K562 (cell line): Measurements from ENCODE around the gene URGCP. TPM values are rescaled to one million over a fixed set of nuclear protein-coding genes. Genes with fewer than 3 reads are reported as not detected.

Source experiments
- ARHGAP35 ChIP-seq: fragments of 450-650 bp; IDR thresholded peaks from 2 replicates; pipeline ENCODE4 v1.6.1; 2018; ENCODE audit not compliant: partially characterized antibody
- BCLAF1 ChIP-seq, 2 experiments: fragments of 450-650 bp in 1 of 2; IDR thresholded peaks; 2 replicates each; pipeline ENCODE4 v1.6.1; 2011 to 2017; ENCODE audit warnings: low read depth in 2 of 2, antibody characterized with exemption in 1 of 2, borderline replicate concordance in 1 of 2, low read length in 1 of 2, mild to moderate bottlenecking in 1 of 2, mixed read lengths in 1 of 2; ENCODE audit not compliant: control insufficient read depth in 1 of 2
- CSDE1 ChIP-seq, 2 experiments: fragments of 450-650 bp; IDR thresholded peaks; 2 replicates each; pipeline ENCODE4 v1.6.1; 2016; ENCODE audit warnings: mild to moderate bottlenecking in 1 of 2
- E2F1 ChIP-seq: sonication (generic); formaldehyde crosslinking; IDR thresholded peaks from 2 replicates; pipeline ENCODE4 v1.8.1; 2023; ENCODE audit warnings: mild to moderate bottlenecking, missing genetic modification reagents, moderate library complexity
- EP400 ChIP-seq: fragments of 450-650 bp; IDR thresholded peaks from 2 replicates; pipeline ENCODE4 v1.6.1; 2017; ENCODE audit warnings: antibody characterized with exemption, mild to moderate bottlenecking, moderate library complexity
- HBP1 ChIP-seq: fragments of 450-650 bp; formaldehyde crosslinking; IDR thresholded peaks from 2 replicates; pipeline ENCODE4 v1.4.0; 2022; ENCODE audit warnings: missing genetic modification characterization
- HDAC1 ChIP-seq, 2 experiments: fragments of 450-650 bp; IDR thresholded peaks; 2 replicates each; pipeline ENCODE4 v1.6.1; 2016 to 2017; ENCODE audit warnings: inconsistent platforms in 1 of 2, mild to moderate bottlenecking in 1 of 2, moderate library complexity in 1 of 2
- KDM5B ChIP-seq: fragments of 200-600 bp; sonication (generic); IDR thresholded peaks from 2 replicates; pipeline ENCODE4 v1.6.1; 2012; ENCODE audit warnings: low read depth, mild to moderate bottlenecking, moderate library complexity, low read length, control low read depth, inconsistent platforms; ENCODE audit not compliant: insufficient replicate concordance
- NCOA4 ChIP-seq: fragments of 450-650 bp; IDR thresholded peaks from 2 replicates; pipeline ENCODE4 v1.6.1; 2018; ENCODE audit warnings: mild to moderate bottlenecking; ENCODE audit not compliant: partially characterized antibody
- NCOR1 ChIP-seq: fragments of 450-650 bp; IDR thresholded peaks from 2 replicates; pipeline ENCODE4 v1.6.1; 2016; ENCODE audit warnings: mild to moderate bottlenecking, moderate library complexity
- OTX1 ChIP-seq: fragments of 450-650 bp; formaldehyde crosslinking; IDR thresholded peaks from 2 replicates; pipeline ENCODE4 v1.4.0; 2022; ENCODE audit warnings: mild to moderate bottlenecking
- POLR2AphosphoS5 ChIP-seq: IDR thresholded peaks from 2 replicates; pipeline ENCODE4 v1.6.1; 2011; ENCODE audit warnings: mild to moderate bottlenecking, low read depth, low read length, moderate library complexity; ENCODE audit not compliant: control insufficient read depth, insufficient read depth
- PTBP1 ChIP-seq: fragments of 200-400 bp; formaldehyde crosslinking; IDR thresholded peaks from 2 replicates; pipeline ENCODE4 v1.6.1; 2017; ENCODE audit warnings: low read depth, low read length
- RBBP5 ChIP-seq: fragments of 200-600 bp; sonication (generic); IDR thresholded peaks from 2 replicates; pipeline ENCODE4 v1.6.1; 2012; ENCODE audit warnings: borderline replicate concordance, mild to moderate bottlenecking, low read length, control low read depth, inconsistent platforms; ENCODE audit not compliant: insufficient read depth, poor library complexity, severe bottlenecking
- RBM15 ChIP-seq: fragments of 200-400 bp; formaldehyde crosslinking; IDR thresholded peaks from 2 replicates; pipeline ENCODE4 v1.6.1; 2018; ENCODE audit warnings: mild to moderate bottlenecking, low read length, moderate library complexity; ENCODE audit not compliant: insufficient read depth
- THRB ChIP-seq: fragments of 450-650 bp; formaldehyde crosslinking; conservative IDR thresholded peaks from 2 replicates; pipeline ENCODE4 v1.4.0; 2022; ENCODE audit warnings: mild to moderate bottlenecking, missing genetic modification characterization
- YY1 ChIP-seq, 3 experiments: IDR thresholded peaks; 2 replicates each; pipeline ENCODE4 v1.6.1; 2011; ENCODE audit warnings: low read length in 2 of 3, mild to moderate bottlenecking in 2 of 3, moderate library complexity in 2 of 3, borderline replicate concordance in 1 of 3, control low read depth in 1 of 3, low read depth in 1 of 3; ENCODE audit not compliant: insufficient read depth in 3 of 3, insufficient replicate concordance in 2 of 3, control insufficient read depth in 1 of 3, insufficient read length in 1 of 3; ENCODE audit errors: extremely low read depth in 1 of 3
- ZNF431 ChIP-seq: sonication (generic); formaldehyde crosslinking; IDR thresholded peaks from 2 replicates; pipeline ENCODE4 v1.8.0; 2022; ENCODE audit warnings: mild to moderate bottlenecking, missing genetic modification reagents
- polyA plus RNA-seq, 8 experiments: library from polyadenylated mRNA; depleted of rRNA in 4 of 8; stranded (reverse) in 5 of 8; unstranded in 3 of 8; fragments of >200 nt; fragmentation: Nextera tagmentation in 2 of 8; fragmentation: Illumina TruSeq in 1 of 8; extraction: Ambion mirVana in 2 of 8; extraction: Trizol in 1 of 8; gene quantifications; 2 replicates each; pipeline versions ENCODE4 v1.2.1 to v1.2.3, GENCODE V29; 2011 to 2014; ENCODE audit warnings: inconsistent platforms in 1 of 8, missing spikeins in 1 of 8
- total RNA-seq, 7 experiments: library from RNA; depleted of rRNA in 6 of 7; stranded (reverse); fragments of >200 nt in 6 of 7; fragmentation: Illumina TruSeq in 2 of 7; extraction: Trizol in 2 of 7; gene quantifications; 2 replicates each; pipeline versions ENCODE4 v1.2.1 to v1.2.3, GENCODE V29; 2011 to 2021; ENCODE audit warnings: low replicate concordance in 1 of 7

Gene URGCP
- total and polyA plus RNA-seq, 9 of the 15 experiments (the other 6 are each of a cell fraction or from before 2014, with no cell fraction given): 1.7 to 25.8 (median 12.5) TPM

GRCh38 chr7:43925984-43926797, 19.8 kb upstream of the URGCP start, which contains the start of gene UBE2D4 (continued):
- TF ChIP-seq HBP1 (CRISPR knock-in tag) (no peak), ZNF431 (CRISPR knock-in tag) (peak; percentile 80), PTBP1 (no peak), NCOR1 (no peak; the same call in 1 of the 2 replicates), HDAC1 (IDR thresholded peaks at IDR 0.05) (no peak), ARHGAP35 (no peak), YY1 (IDR thresholded peaks at IDR 0.05; ENCODE audit: borderline replicate concordance in 1 of 3, control insufficient read depth in 1 of 3, extremely low read depth in 1 of 3, insufficient read depth in 3 of 3, insufficient read length in 1 of 3, insufficient replicate concordance in 2 of 3, low read depth in 1 of 3, low read length in 2 of 3) (peak in 2 of 3 experiments; percentile 18 to 51), KDM5B (peak; percentile 99), RBBP5 (peak; percentile 94), THRB (CRISPR knock-in tag) (no peak), POLR2AphosphoS5 (peak; percentile 70; the same call in 1 of the 2 replicates), BCLAF1 (IDR thresholded peaks at IDR 0.05; ENCODE audit: borderline replicate concordance in 1 of 2, control insufficient read depth in 1 of 2, low read depth in 2 of 2, low read length in 1 of 2) (no peak), E2F1 (CRISPR knock-in tag) (peak; percentile 58; the same call in 1 of the 2 replicates), CSDE1 (IDR thresholded peaks at IDR 0.05) (no peak), RBM15 (no peak), OTX1 (CRISPR knock-in tag) (no peak), NCOA4 (no peak), EP400 (peak; percentile 92)
